Kidney (tissue), 14 donors: ENCODE data around the gene SCN1A. TPM values are rescaled to one million over a fixed set of nuclear protein-coding genes. Genes with fewer than 3 reads are reported as not detected.

Experiments used
- DNase-seq, 5 donors: peaks; one replicate each; pipeline ENCODE4 v3.0.0-alpha.2; 2013 to 2020
- FAIRE-seq: peaks from 2 replicates; lab custom pipeline; 2012; peaks lifted over from hg19 to GRCh38; lab: Jason Lieb, UNC
- H3K27ac ChIP-seq, 2 donors: one replicate each; pipeline ENCODE4 v1.7.0; 2013; ENCODE audit warnings: low read depth in 2 of 2, low read length in 2 of 2, inconsistent platforms in 1 of 2
- H3K27me3 ChIP-seq: one replicate; pipeline ENCODE4 v1.7.1; 2013; ENCODE audit warnings: low read length, inconsistent platforms; ENCODE audit not compliant: control insufficient read depth, insufficient read depth
- H3K36me3 ChIP-seq, 3 donors: one replicate each; pipeline versions ENCODE4 v1.7.0 to v1.7.1; 2013; ENCODE audit warnings: low read length in 3 of 3, control low read depth in 1 of 3, inconsistent platforms in 1 of 3; ENCODE audit not compliant: insufficient read depth in 3 of 3, control insufficient read depth in 2 of 3
- H3K4me1 ChIP-seq, 3 donors: one replicate each; pipeline versions ENCODE4 v1.7.0 to v1.7.1; 2013; ENCODE audit warnings: low read length in 3 of 3, inconsistent platforms in 1 of 3, low read depth in 1 of 3; ENCODE audit not compliant: control insufficient read depth in 2 of 3, insufficient read depth in 2 of 3
- H3K4me3 ChIP-seq, 3 donors: one replicate each; pipeline versions ENCODE4 v1.7.0 to v1.8.1; 2013; ENCODE audit warnings: low read length in 3 of 3, control low read depth in 1 of 3, inconsistent platforms in 1 of 3
- H3K9ac ChIP-seq, 3 donors: one replicate each; pipeline versions ENCODE4 v1.7.0 to v1.7.1; 2013; ENCODE audit warnings: low read length in 3 of 3, control low read depth in 1 of 3, inconsistent platforms in 1 of 3
- H3K9me3 ChIP-seq, 3 donors: one replicate each; pipeline versions ENCODE4 v1.7.0 to v1.7.1; 2013; ENCODE audit warnings: low read length in 3 of 3, control low read depth in 1 of 3, inconsistent platforms in 1 of 3; ENCODE audit not compliant: control insufficient read depth in 2 of 3, insufficient read depth in 1 of 3
- CTCF ChIP-seq: IDR thresholded peaks from 3 replicates; pipeline ENCODE4 v1.5.1; 2012; ENCODE audit warnings: mild to moderate bottlenecking, moderate library complexity, borderline replicate concordance; ENCODE audit not compliant: insufficient read depth; ENCODE audit errors: extremely low read depth
- intact Hi-C: fragments of 100-400 bp; cut with DNase I; formaldehyde crosslinking; loops from one replicate; pipeline ENCODE4 v1.11.1; 2022
- polyA plus RNA-seq: library from polyadenylated mRNA; stranded (reverse); fragments of 350-450 nt; fragmentation: Illumina TruSeq; extraction: RNeasy Lipid Tissue Mini Kit (QIAGEN cat#74804); gene quantifications from one replicate; pipeline ENCODE4 v1.2.3, GENCODE V29; 2014; ENCODE audit warnings: low read depth, low replicate concordance; ENCODE audit not compliant: insufficient read depth
- total RNA-seq: library from RNA; stranded (reverse); fragmentation: NEBNext Ultra II Directional; extraction: Animal tissue kit (Norgen Biotek cat#: 25700); gene quantifications from one replicate; pipeline ENCODE4 v1.2.1, GENCODE V29; 2021
- donor health status: control.
- donor health status: control.
- donor health status: control.
- donor health status: control.
- donor health status: control.
- donor health status: DM: yes; HTN: yes; CAD: no.
- donor health status: Normal renal cell carcinoma (clear cell type).

Gene SCN1A
- total and polyA plus RNA-seq, 2 donors from 2014 or later: not detected

- no peak overlapping the region for H3K4me3 ChIP-seq
- no peaks in the 10 kb centered on the region for H3K27me3 ChIP-seq
- no peak overlapping the region for H3K27ac ChIP-seq
- intact Hi-C loops: no loop called here
- no peak overlapping the region for H3K9ac ChIP-seq
- FAIRE-seq (no peak), DNase-seq (no peak)
- no peak for TF ChIP-seq CTCF
- H3K9me3 ChIP-seq: no peaks in the 10 kb centered on the region
- H3K36me3 ChIP-seq: no peaks in the 10 kb centered on the region
- no peaks in the 10 kb centered on the region for H3K4me1 ChIP-seq
Measured at GRCh38 chr2:166138667-166139066, 10.8 kb upstream of the SCN1A start.

- Histone ChIP-seq H3K9me3 (no peaks in the 10 kb centered on the region), H3K4me1 (no peaks in the 10 kb centered on the region), H3K4me3 (no peak overlapping the region), H3K27ac (no peak overlapping the region), H3K36me3 (no peaks in the 10 kb centered on the region), H3K9ac (no peak overlapping the region), H3K27me3 (no peaks in the 10 kb centered on the region)
- intact Hi-C loops: no loop called here
- FAIRE-seq: no peak
- no peak for TF ChIP-seq CTCF
- no peak for DNase-seq
Measured at GRCh38 chr2:166138144-166138543, 10.3 kb upstream of the SCN1A start.

GRCh38 chr2:166137331-166137730 lies 9.5 kb upstream of the SCN1A start:
- no peak for FAIRE-seq
- no peak for TF ChIP-seq CTCF
- Histone ChIP-seq H3K4me1 (no peaks in the 10 kb centered on the region), H3K27me3 (no peaks in the 10 kb centered on the region), H3K9me3 (no peaks in the 10 kb centered on the region), H3K9ac (no peak overlapping the region), H3K4me3 (no peak overlapping the region), H3K27ac (no peak overlapping the region), H3K36me3 (no peaks in the 10 kb centered on the region)
- intact Hi-C loops: no loop called here
- DNase-seq: no peak

GRCh38 chr2:166135849-166136258 lies 8.0 kb upstream of the SCN1A start:
- no peak overlapping the region for H3K27ac ChIP-seq
- DNase-seq: no peak
- no peak for TF ChIP-seq CTCF
- no peak overlapping the region for H3K9ac ChIP-seq
- H3K4me3 ChIP-seq: no peak overlapping the region
- H3K4me1 ChIP-seq: no peaks in the 10 kb centered on the region
- FAIRE-seq: no peak
- intact Hi-C loops: no loop called here
- H3K36me3 ChIP-seq: no peaks in the 10 kb centered on the region
- no peaks in the 10 kb centered on the region for H3K27me3 ChIP-seq
- H3K9me3 ChIP-seq: no peaks in the 10 kb centered on the region
